GM23248 (cell line): ENCODE measurements around the gene LYRM2. TPM values are rescaled to one million over a fixed set of nuclear protein-coding genes. Genes with fewer than 3 reads are reported as not detected.

ENCODE experiments used
- DNase-seq: peaks from one replicate; pipeline ENCODE4 v3.0.0-alpha.2; 2015
- H2AFZ ChIP-seq: fragments of 200-600 bp; sonication (generic); 2 replicates; pipeline ENCODE4 v1.6.1; 2016; ENCODE audit warnings: antibody characterized with exemption
- H3F3A ChIP-seq: fragments of 200-600 bp; sonication (generic); 2 replicates; pipeline ENCODE4 v1.6.1; 2016; ENCODE audit warnings: mild to moderate bottlenecking, antibody characterized with exemption, mixed run types; ENCODE audit not compliant: insufficient read depth
- H3K27ac ChIP-seq: fragments of 200-600 bp; sonication (generic); 2 replicates; pipeline ENCODE4 v1.5.1; 2016; ENCODE audit warnings: mild to moderate bottlenecking
- H3K27me3 ChIP-seq: fragments of 200-600 bp; sonication (generic); replicated peaks from 2 replicates; pipeline ENCODE4 v1.6.1; 2016; ENCODE audit warnings: mild to moderate bottlenecking; ENCODE audit not compliant: insufficient read depth
- H3K36me3 ChIP-seq: fragments of 200-600 bp; sonication (generic); 2 replicates; pipeline ENCODE4 v1.6.1; 2016; ENCODE audit warnings: low read depth, mild to moderate bottlenecking
- H3K4me1 ChIP-seq: fragments of 200-600 bp; sonication (generic); 2 replicates; pipeline ENCODE4 v1.6.1; 2016; ENCODE audit warnings: mild to moderate bottlenecking; ENCODE audit not compliant: insufficient read depth
- H3K4me2 ChIP-seq: fragments of 200-600 bp; sonication (generic); one replicate; pipeline ENCODE4 v1.6.1; 2016; ENCODE audit warnings: mild to moderate bottlenecking; ENCODE audit not compliant: unreplicated experiment
- H3K4me3 ChIP-seq: fragments of 200-600 bp; sonication (generic); 2 replicates; pipeline ENCODE4 v1.5.1; 2016; ENCODE audit warnings: mild to moderate bottlenecking
- H3K79me2 ChIP-seq: fragments of 200-600 bp; sonication (generic); 2 replicates; pipeline ENCODE4 v1.6.1; 2016; ENCODE audit warnings: mild to moderate bottlenecking; ENCODE audit not compliant: insufficient read depth
- H3K9ac ChIP-seq: fragments of 200-600 bp; sonication (generic); 2 replicates; pipeline ENCODE4 v1.6.1; 2016; ENCODE audit warnings: mild to moderate bottlenecking
- H3K9me2 ChIP-seq: fragments of 200-600 bp; sonication (generic); 2 replicates; pipeline ENCODE4 v1.6.1; 2016; ENCODE audit warnings: mixed run types, mild to moderate bottlenecking, moderate library complexity; ENCODE audit not compliant: insufficient read depth
- H3K9me3 ChIP-seq: fragments of 200-600 bp; sonication (generic); one replicate; pipeline ENCODE4 v1.6.1; 2017; ENCODE audit warnings: low read depth
- H4K20me1 ChIP-seq: fragments of 200-600 bp; sonication (generic); 2 replicates; pipeline ENCODE4 v1.6.0; 2016; ENCODE audit not compliant: insufficient read depth
- EZH2 ChIP-seq: fragments of 200-600 bp; sonication (generic); IDR thresholded peaks from 2 replicates; pipeline ENCODE4 v1.6.1; 2018; ENCODE audit warnings: antibody characterized with exemption, mild to moderate bottlenecking; ENCODE audit not compliant: insufficient read depth, poor library complexity, severe bottlenecking
- EZH2phosphoT487 ChIP-seq: fragments of 200-600 bp; sonication (generic); IDR thresholded peaks from 2 replicates; pipeline ENCODE4 v1.6.1; 2018; ENCODE audit warnings: antibody characterized with exemption, moderate library complexity, mild to moderate bottlenecking, low read depth; ENCODE audit not compliant: insufficient read depth
- WGBS, 2 experiments: methylation state at CpG; one replicate each; pipeline ENCODE4 v1.1.6; 2015 to 2017; ENCODE audit warnings: low lambda C conversion rate in 2 of 2, low coverage in 1 of 2; ENCODE audit errors: missing lambda C conversion rate in 2 of 2; 5-methylcytosine and 5-hydroxymethylcytosine counted together
- in situ Hi-C: fragments of 300-500 bp; cut with MboI; formaldehyde crosslinking; loops from 2 replicates; pipeline ENCODE4 v1.15.0; 2020
- polyA plus RNA-seq: library from polyadenylated mRNA; unstranded; fragments of >200 nt; fragmentation: Nextera tagmentation; extraction: Ambion mirVana; gene quantifications from 2 replicates; pipeline ENCODE4 v1.2.1, GENCODE V29; 2016
- total RNA-seq: library from RNA; depleted of rRNA; stranded (reverse); fragments of >200 nt; shearing (Covaris generic); gene quantifications from 2 replicates; pipeline ENCODE4 v1.2.3, GENCODE V29; 2014

LYRM2 gene
- total and polyA plus RNA-seq, 2 experiments from 2014 or later: 30.6 to 69.5 TPM

DNA sequence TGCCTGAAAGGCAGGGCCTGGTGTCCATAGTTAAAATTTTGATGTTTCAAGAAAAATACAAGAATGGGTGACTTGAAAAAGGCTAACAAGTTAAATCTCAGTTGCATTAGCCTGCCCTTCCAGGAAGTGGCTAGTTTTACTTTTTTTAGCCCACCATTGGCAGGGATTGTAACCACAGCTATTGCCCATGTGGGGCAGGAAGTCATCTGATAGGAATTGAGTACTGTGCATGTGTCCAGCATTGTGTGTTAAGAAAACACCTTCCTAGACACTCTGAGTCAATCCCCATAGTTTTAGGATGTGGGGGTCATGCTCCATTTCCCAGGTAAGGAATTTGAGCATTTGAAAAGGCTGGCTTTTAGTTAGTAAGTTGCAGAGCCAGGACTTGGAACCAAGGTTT, 26.9 kb downstream of the LYRM2 start:
- no peak overlapping the region for H2AFZ ChIP-seq
- no peaks in the 10 kb centered on the region for H3F3A ChIP-seq
- no peaks in the 10 kb centered on the region for H3K36me3 ChIP-seq
- H4K20me1 ChIP-seq: no peaks in the 10 kb centered on the region
- no peak overlapping the region for H3K9ac ChIP-seq
- no peak overlapping the region for H3K4me2 ChIP-seq
- DNase-seq: peak; percentile 16
- TF ChIP-seq EZH2phosphoT487 (no peak), EZH2 (no peak)
- H3K9me2 ChIP-seq: no peaks in the 10 kb centered on the region
- no peak overlapping the region for H3K4me3 ChIP-seq
- no peaks in the 10 kb centered on the region for H3K9me3 ChIP-seq
- H3K27me3 ChIP-seq: no peaks in the 10 kb centered on the region
- H3K4me1 ChIP-seq: no peaks in the 10 kb centered on the region
- no peaks in the 10 kb centered on the region for H3K79me2 ChIP-seq
- in situ Hi-C loops: loop anchor here (10.0 kb wide), 1 partner anchor 177 kb away; the partner anchor contains the start of gene ANKRD6
- H3K27ac ChIP-seq: no peak overlapping the region

GRCh38 chr6:89610149-89610642, 28.4 kb downstream of the LYRM2 start:
- no peaks in the 10 kb centered on the region for H3K9me2 ChIP-seq
- peak overlapping the region; percentile 32; the same call in 1 of the 2 replicates for H2AFZ ChIP-seq
- H3K27ac ChIP-seq: no peak overlapping the region
- H3F3A ChIP-seq: no peaks in the 10 kb centered on the region
- no peaks in the 10 kb centered on the region for H3K36me3 ChIP-seq
- no peaks in the 10 kb centered on the region for H3K79me2 ChIP-seq
- no peaks in the 10 kb centered on the region for H3K4me1 ChIP-seq
- 23 to 31% methylated on average over 11 of the region's 11 CpGs for WGBS, 2 experiments
- DNase-seq: peak; percentile 66
- in situ Hi-C loops: loop anchor here (10.0 kb wide), 1 partner anchor 175 kb away; the partner anchor contains the start of gene ANKRD6
- H3K9ac ChIP-seq: no peak overlapping the region
- no peak overlapping the region for H3K4me2 ChIP-seq
- no peaks in the 10 kb centered on the region for H4K20me1 ChIP-seq
- H3K27me3 ChIP-seq: no peaks in the 10 kb centered on the region
- no peaks in the 10 kb centered on the region for H3K9me3 ChIP-seq
- H3K4me3 ChIP-seq: no peak overlapping the region
- no peak for TF ChIP-seq EZH2phosphoT487
- TF ChIP-seq EZH2: no peak

DNA sequence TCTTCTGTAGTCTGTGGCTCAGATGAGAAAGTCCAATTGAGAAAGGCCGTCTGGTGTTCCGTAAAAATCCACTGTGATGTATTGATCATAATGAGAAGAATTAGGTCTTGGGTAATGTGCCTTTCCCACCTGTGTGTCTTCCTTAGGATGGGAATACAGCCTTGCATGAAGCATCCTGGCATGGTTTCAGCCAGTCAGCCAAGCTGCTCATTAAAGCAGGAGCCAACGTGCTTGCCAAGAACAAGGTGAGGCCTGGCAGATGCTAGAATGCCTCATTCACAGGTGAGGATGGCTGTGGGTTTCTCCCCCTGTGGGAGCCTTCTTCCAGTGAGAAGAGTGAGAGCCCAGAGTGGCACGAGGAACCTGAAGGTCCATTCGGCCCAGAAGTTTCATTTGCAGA, 32.7 kb downstream of the LYRM2 start:
- Histone ChIP-seq H3K9me2 (no peaks in the 10 kb centered on the region), H3K27me3 (no peaks in the 10 kb centered on the region), H3K36me3 (no peaks in the 10 kb centered on the region), H3K79me2 (no peaks in the 10 kb centered on the region), H3K9ac (no peak overlapping the region), H3F3A (no peaks in the 10 kb centered on the region), H3K4me2 (no peak overlapping the region), H4K20me1 (no peaks in the 10 kb centered on the region), H3K4me1 (no peaks in the 10 kb centered on the region), H3K27ac (no peak overlapping the region), H2AFZ (no peak overlapping the region), H3K9me3 (no peaks in the 10 kb centered on the region), H3K4me3 (no peak overlapping the region)
- 58 to 67% methylated on average over 5 of the region's 5 CpGs for WGBS, 2 experiments
- no peak for TF ChIP-seq EZH2
- TF ChIP-seq EZH2phosphoT487: no peak
- in situ Hi-C loops: no loop called here
- DNase-seq: no peak

GRCh38 chr6:89604653-89605052, 33.9 kb downstream of the LYRM2 start:
- no peaks in the 10 kb centered on the region for H3K36me3 ChIP-seq
- WGBS, 2 experiments: 81 to 84% methylated on average over 5 of the region's 5 CpGs
- no peaks in the 10 kb centered on the region for H3K9me2 ChIP-seq
- H3K9me3 ChIP-seq: no peaks in the 10 kb centered on the region
- no peaks in the 10 kb centered on the region for H3K4me1 ChIP-seq
- H3K4me3 ChIP-seq: no peak overlapping the region
- H3K4me2 ChIP-seq: no peak overlapping the region
- no peaks in the 10 kb centered on the region for H3K79me2 ChIP-seq
- no peaks in the 10 kb centered on the region for H3K27me3 ChIP-seq
- DNase-seq: no peak
- H3K9ac ChIP-seq: no peak overlapping the region
- no peaks in the 10 kb centered on the region for H3F3A ChIP-seq
- TF ChIP-seq EZH2phosphoT487 (no peak), EZH2 (no peak)
- H2AFZ ChIP-seq: no peak overlapping the region
- in situ Hi-C loops: no loop called here
- H3K27ac ChIP-seq: no peak overlapping the region
- H4K20me1 ChIP-seq: no peaks in the 10 kb centered on the region

- 95 to 98% methylated on average over 6 of the region's 6 CpGs for WGBS, 2 experiments
- Histone ChIP-seq H3K36me3 (no peaks in the 10 kb centered on the region), H3K27ac (no peak overlapping the region), H3F3A (no peaks in the 10 kb centered on the region), H3K9me2 (no peaks in the 10 kb centered on the region), H2AFZ (no peak overlapping the region), H3K9me3 (no peaks in the 10 kb centered on the region), H3K4me2 (no peak overlapping the region), H3K27me3 (no peaks in the 10 kb centered on the region), H3K4me1 (no peaks in the 10 kb centered on the region), H3K4me3 (no peak overlapping the region), H3K79me2 (no peaks in the 10 kb centered on the region), H4K20me1 (no peaks in the 10 kb centered on the region), H3K9ac (no peak overlapping the region)
- no peak for DNase-seq
- in situ Hi-C loops: no loop called here
- TF ChIP-seq EZH2phosphoT487: no peak
- TF ChIP-seq EZH2: no peak
Measured at GRCh38 chr6:89602166-89602565, 36.4 kb downstream of the LYRM2 start.
